ENCODE results near the gene PRKAR1B.
"Not testable (repeated sequence)": the region's sequence is repeated elsewhere in the genome, so short reads cannot be mapped to it uniquely, and the experiment has no call there.

Gene PRKAR1B

GRCh38 chr7:628826-629225 lies 98.3 kb downstream of the PRKAR1B start:
- DNase-seq (ENCODE audit: low read depth in 1 of 2, low spot score in 1 of 2): no peak

- no peak for DNase-seq (ENCODE audit: low read depth in 1 of 2, low spot score in 1 of 2)
Observed at GRCh38 chr7:628402-628763, 98.7 kb downstream of the PRKAR1B start.

GRCh38 chr7:627661-628401 lies 99.2 kb downstream of the PRKAR1B start:
- no peak for DNase-seq (ENCODE audit: low read depth in 1 of 2, low spot score in 1 of 2)

- no peak for DNase-seq (ENCODE audit: low read depth in 1 of 2, low spot score in 1 of 2)
Observed at GRCh38 chr7:625376-625971, 101.6 kb downstream of the PRKAR1B start.

GRCh38 chr7:623464-623863 lies 103.6 kb downstream of the PRKAR1B start:
- no peak for DNase-seq (ENCODE audit: low read depth in 1 of 2, low spot score in 1 of 2)

GRCh38 chr7:621572-622285 lies 105.4 kb downstream of the PRKAR1B start:
- no peak for DNase-seq (ENCODE audit: low read depth in 1 of 2, low spot score in 1 of 2)

- no peak for DNase-seq (ENCODE audit: low read depth in 1 of 2, low spot score in 1 of 2)
Observed at GRCh38 chr7:620885-621284, 106.2 kb downstream of the PRKAR1B start.

GRCh38 chr7:620056-620455 lies 107.0 kb downstream of the PRKAR1B start:
- no peak for DNase-seq (ENCODE audit: low read depth in 1 of 2, low spot score in 1 of 2)

- DNase-seq (ENCODE audit: low read depth in 1 of 2, low spot score in 1 of 2): no peak
Observed at GRCh38 chr7:619368-619840, 107.7 kb downstream of the PRKAR1B start.

- no peak for DNase-seq (ENCODE audit: low read depth in 1 of 2, low spot score in 1 of 2)
Observed at GRCh38 chr7:618539-619367, 108.3 kb downstream of the PRKAR1B start.

- no peak for DNase-seq (ENCODE audit: low read depth in 1 of 2, low spot score in 1 of 2)
Observed at GRCh38 chr7:617614-618538, 109.2 kb downstream of the PRKAR1B start.

GRCh38 chr7:613442-614140 lies 113.5 kb downstream of the PRKAR1B start:
- no peak for DNase-seq (ENCODE audit: low read depth in 1 of 2, low spot score in 1 of 2)

- DNase-seq (ENCODE audit: low read depth in 1 of 2, low spot score in 1 of 2): not testable (repeated sequence)
Observed at GRCh38 chr7:611837-612236, 115.2 kb downstream of the PRKAR1B start.

GRCh38 chr7:611281-611810 lies 115.7 kb downstream of the PRKAR1B start:
- DNase-seq (ENCODE audit: low read depth in 1 of 2, low spot score in 1 of 2): no peak

GRCh38 chr7:610531-611280 lies 116.4 kb downstream of the PRKAR1B start:
- DNase-seq (ENCODE audit: low read depth in 1 of 2, low spot score in 1 of 2): no peak

- no peak for DNase-seq (ENCODE audit: low read depth in 1 of 2, low spot score in 1 of 2)
Observed at GRCh38 chr7:610141-610530, 116.9 kb downstream of the PRKAR1B start.

- no peak for DNase-seq (ENCODE audit: low read depth in 1 of 2, low spot score in 1 of 2)
Observed at GRCh38 chr7:609365-609764, 117.7 kb downstream of the PRKAR1B start.

GRCh38 chr7:608954-609353 lies 118.1 kb downstream of the PRKAR1B start:
- DNase-seq (ENCODE audit: low read depth in 1 of 2, low spot score in 1 of 2): no peak

GRCh38 chr7:608361-608760 lies 118.7 kb downstream of the PRKAR1B start:
- no peak for DNase-seq (ENCODE audit: low read depth in 1 of 2, low spot score in 1 of 2)

Data from activated T-helper 1 cell treated with anti-CD3 and anti-CD28 coated beads, Interleukin-2, amount 50 U/mL, for 16 hours (primary cell).